NCI-H2029 (cell line): ENCODE measurements around the gene VCAM1.
"Not testable (repeated sequence)": the region's sequence is repeated elsewhere in the genome, so short reads cannot be mapped to it uniquely, and the experiment has no call there.

Experiments used
- DNase-seq: peaks from one replicate; lab custom pipeline; 2025; lab: John Stamatoyannopoulos, UW

The VCAM1 gene

DNA sequence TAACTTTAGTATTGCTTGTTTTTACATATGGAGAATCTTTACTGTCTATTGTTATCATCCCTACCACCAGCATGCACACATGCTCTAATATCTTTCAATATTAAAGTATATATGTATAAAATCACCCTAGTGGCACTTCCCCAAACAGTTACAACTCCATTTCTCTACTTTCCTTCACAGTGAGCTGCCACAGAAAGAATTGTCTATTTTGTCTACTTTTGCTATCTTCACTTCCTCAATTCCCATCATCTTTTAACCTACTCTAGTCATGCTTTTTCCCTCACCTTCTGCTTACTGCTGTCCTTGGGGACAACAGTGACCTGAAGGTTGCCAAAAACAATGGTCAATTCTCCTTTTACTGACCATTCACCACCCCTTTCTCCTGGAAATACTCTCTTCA lies 59.2 kb downstream of the VCAM1 start:
- no peak for DNase-seq

GRCh38 chr1:100780814-100781213 lies 61.3 kb downstream of the VCAM1 start:
- DNase-seq, result no peak

DNA sequence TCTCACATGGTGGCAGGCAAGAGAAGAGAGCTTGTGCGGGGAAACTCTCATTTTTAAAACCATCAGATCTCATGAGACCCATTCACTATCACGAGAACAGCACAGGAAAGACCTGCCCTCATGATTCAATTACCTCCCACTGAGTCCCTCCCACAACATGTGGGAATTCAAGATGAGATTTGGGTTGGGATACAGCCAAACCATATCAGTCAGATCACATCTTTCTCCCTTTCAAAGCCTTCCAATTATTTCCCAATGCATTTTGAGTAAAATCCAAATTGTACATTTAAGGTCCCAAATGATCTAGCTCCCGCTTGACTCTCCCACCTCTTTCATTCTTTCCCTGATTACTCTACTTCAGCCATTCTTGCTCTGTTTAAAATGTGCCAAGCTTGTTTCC lies 62.2 kb downstream of the VCAM1 start:
- not testable (repeated sequence) for DNase-seq

- DNase-seq, result no peak
Measured at GRCh38 chr1:100782473-100783039, 63.0 kb downstream of the VCAM1 start.

DNA sequence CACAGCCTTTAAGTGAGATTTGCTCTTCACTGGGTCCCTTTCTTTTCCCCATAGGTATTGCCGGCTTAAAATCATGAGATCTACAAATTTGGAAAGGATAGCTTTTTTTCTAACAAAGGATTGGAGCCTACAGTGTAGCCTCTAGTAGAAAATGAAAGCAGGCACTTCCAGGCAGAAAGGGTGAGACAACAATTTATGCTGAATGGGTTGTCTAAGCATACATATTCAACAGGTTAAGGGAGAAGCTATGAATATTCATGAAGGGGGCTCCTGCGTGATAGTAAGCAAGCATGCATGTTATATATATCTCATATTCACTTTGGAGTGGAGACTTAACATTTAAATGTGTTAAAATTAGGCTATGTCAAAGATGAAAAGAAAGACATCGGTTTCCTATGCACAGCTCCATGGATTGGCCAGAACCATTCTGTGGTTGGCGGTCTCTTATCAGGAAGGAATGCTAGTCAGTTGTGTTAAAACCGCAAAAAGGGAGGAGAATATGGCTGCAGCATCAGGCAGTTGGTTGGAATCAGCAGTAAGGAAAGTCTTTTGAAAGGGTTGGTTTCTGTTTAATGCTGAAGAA lies 66.0 kb downstream of the VCAM1 start:
- DNase-seq, result no peak

DNA sequence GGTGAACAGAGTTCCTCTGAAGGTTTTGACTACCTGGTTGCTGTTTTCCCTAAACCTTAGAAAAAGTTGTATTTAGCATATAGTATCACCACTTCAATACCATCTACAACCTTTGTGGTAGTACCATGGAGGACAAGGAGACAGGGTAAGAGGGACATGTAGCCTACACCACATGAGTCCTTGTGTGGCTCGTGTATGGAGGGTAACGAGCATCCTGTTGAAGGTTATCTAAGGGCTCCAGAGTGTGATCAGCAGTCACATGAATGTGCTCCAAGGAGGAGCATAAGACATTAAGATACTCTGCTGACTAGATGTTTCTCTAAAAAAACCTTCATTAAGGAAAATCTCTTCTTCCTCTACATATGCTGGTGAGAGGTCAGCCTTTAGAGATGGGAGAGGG lies 67.3 kb downstream of the VCAM1 start:
- DNase-seq, result no peak
